ENCODE data around the gene ABHD18.
"Not testable (repeated sequence)": the region's sequence is repeated elsewhere in the genome, so short reads cannot be mapped to it uniquely, and the experiment has no call there.

ABHD18 gene

GRCh38 chr4:127965062-127965802, at the start of gene ABHD18, which contains the start of gene MFSD8:
ABHD18 (plus strand) TSS chr4:127965406; CDS start chr4:127982956, 17,550 bp downstream.
MFSD8 (minus strand) TSS chr4:127965173; CDS start chr4:127965133, 40 bp downstream.
- in situ Hi-C loops (cut with HindIII; ENCODE audit: low sequenced_read_pairs) = no loop called here
- peak; percentile 64 for TF ChIP-seq CTCF (IDR thresholded peaks at IDR 0.05; ENCODE audit: low read depth, low read length, missing control alignments)
- DNase-seq (ENCODE audit: low read depth) = peak; percentile 97
- H3K4me3 ChIP-seq (ENCODE audit: low read depth, low read length) = peak within 1 kb of the TSS; percentile 99

DNA sequence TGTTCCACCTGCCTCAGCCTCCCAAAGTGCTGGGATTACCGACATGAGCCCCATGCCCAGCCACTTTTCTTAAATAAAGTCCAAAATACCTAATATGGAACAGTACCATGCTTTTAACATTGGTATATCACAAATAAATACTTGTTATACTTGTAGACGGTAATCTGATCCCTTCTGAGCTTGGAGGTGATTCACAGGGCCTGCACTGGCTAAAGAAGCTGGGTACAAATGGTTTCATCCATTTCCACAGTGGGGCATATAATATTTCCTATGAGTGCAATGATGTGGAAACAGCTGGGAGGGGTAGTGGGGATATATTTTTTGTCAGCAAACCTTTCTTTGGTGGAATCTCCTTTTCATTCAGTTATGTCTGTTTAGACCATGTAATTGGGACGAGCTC, 48.7 kb upstream of the ABHD18 start:
- in situ Hi-C loops (cut with HindIII; ENCODE audit: low sequenced_read_pairs) = no loop called here
- TF ChIP-seq CTCF (IDR thresholded peaks at IDR 0.05; ENCODE audit: low read depth, low read length, missing control alignments) = no peak
- no peak overlapping the region for H3K4me3 ChIP-seq (ENCODE audit: low read depth, low read length)
- no peak for DNase-seq (ENCODE audit: low read depth)

DNA sequence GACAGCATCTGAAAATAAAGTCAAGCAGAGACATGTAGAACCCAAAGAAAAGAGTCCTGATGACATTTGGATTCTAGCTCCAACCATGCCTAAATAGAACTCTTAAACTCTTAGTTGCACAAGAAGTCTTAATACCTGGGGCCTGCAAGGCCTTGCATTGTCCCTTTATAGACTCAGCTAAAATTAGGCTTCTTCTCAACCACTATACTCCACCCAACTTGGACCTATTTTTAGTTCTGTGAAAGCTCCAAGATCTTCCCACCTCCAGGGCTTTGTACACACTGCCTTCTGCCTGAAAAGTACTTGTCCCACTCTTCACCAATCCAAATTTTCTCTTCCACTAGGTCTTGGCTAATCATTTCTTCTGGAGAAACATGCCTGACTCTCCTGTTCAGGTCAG, 48.1 kb upstream of the ABHD18 start:
- DNase-seq (ENCODE audit: low read depth) = no peak
- in situ Hi-C loops (cut with HindIII; ENCODE audit: low sequenced_read_pairs) = no loop called here
- H3K4me3 ChIP-seq (ENCODE audit: low read depth, low read length) = no peak overlapping the region
- TF ChIP-seq CTCF (IDR thresholded peaks at IDR 0.05; ENCODE audit: low read depth, low read length, missing control alignments) = no peak

- no peak for DNase-seq (ENCODE audit: low read depth)
- in situ Hi-C loops (cut with HindIII; ENCODE audit: low sequenced_read_pairs) = no loop called here
- no peak for TF ChIP-seq CTCF (IDR thresholded peaks at IDR 0.05; ENCODE audit: low read depth, low read length, missing control alignments)
- no peak overlapping the region for H3K4me3 ChIP-seq (ENCODE audit: low read depth, low read length)
Observed at GRCh38 chr4:127920521-127920920, 44.7 kb upstream of the ABHD18 start.

GRCh38 chr4:127922226-127922625, 43.0 kb upstream of the ABHD18 start:
- H3K4me3 ChIP-seq (ENCODE audit: low read depth, low read length) = no peak overlapping the region
- in situ Hi-C loops (cut with HindIII; ENCODE audit: low sequenced_read_pairs) = no loop called here
- TF ChIP-seq CTCF (IDR thresholded peaks at IDR 0.05; ENCODE audit: low read depth, low read length, missing control alignments) = no peak
- DNase-seq (ENCODE audit: low read depth) = no peak

DNA sequence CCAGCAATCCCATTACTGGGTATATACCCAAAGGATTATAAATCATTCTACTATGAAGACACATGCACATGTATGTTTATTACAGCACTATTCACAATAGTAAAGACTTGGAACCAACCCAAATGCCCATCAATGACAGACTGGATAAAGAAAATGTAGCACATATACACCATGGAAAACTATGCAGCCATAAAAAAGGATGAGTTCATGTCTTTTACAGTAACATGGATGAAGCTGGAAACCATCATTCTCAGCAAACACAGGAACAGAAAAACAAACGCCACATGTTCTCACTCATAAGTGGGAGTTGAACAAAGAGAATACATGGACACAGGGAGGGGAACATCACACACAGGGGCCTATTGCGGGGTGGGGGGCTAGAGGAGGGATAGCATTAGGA, 39.5 kb upstream of the ABHD18 start:
- DNase-seq (ENCODE audit: low read depth); in situ Hi-C loops (cut with HindIII; ENCODE audit: low sequenced_read_pairs); H3K4me3 ChIP-seq (ENCODE audit: low read depth, low read length): not testable (repeated sequence)

DNA sequence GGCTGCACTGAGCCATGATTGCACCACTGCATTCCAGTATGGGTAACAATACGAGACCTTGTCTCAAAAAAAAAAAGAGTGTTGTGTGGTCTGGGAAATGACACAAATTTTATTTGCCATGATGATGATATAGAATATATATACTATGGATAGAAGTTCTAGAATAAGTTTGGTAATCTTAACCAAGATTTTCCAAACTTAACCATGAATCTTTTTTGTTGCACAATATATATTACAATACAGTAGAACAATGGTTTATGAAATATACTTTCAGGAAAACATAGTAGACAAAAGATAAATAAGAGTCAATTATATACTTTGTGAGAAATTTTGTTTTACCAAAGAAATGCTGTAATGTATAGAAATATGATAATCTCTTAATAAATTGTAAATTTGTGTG, 35.0 kb upstream of the ABHD18 start:
- DNase-seq (ENCODE audit: low read depth) = no peak
- no peak overlapping the region for H3K4me3 ChIP-seq (ENCODE audit: low read depth, low read length)
- in situ Hi-C loops (cut with HindIII; ENCODE audit: low sequenced_read_pairs) = no loop called here
- TF ChIP-seq CTCF (IDR thresholded peaks at IDR 0.05; ENCODE audit: low read depth, low read length, missing control alignments) = no peak

- H3K4me3 ChIP-seq (ENCODE audit: low read depth, low read length); DNase-seq (ENCODE audit: low read depth); in situ Hi-C loops (cut with HindIII; ENCODE audit: low sequenced_read_pairs): not testable (repeated sequence)
Observed at GRCh38 chr4:127931836-127932235, 33.4 kb upstream of the ABHD18 start.

Data from astrocyte of the cerebellum (primary cell).